ENCODE results near the gene LAGE3.

The LAGE3 gene

GRCh38 chrX:154449618-154450017 lies 29.5 kb downstream of the LAGE3 start:
- H3K9ac ChIP-seq (ENCODE audit: low read depth, low read length, poor library complexity, severe bottlenecking), result no peak overlapping the region
- H3K4me2 ChIP-seq (ENCODE audit: low read depth, low read length, poor library complexity, severe bottlenecking), result no peak overlapping the region
- no peaks in the 10 kb centered on the region for H3F3A ChIP-seq (ENCODE audit: low read depth)
- H3K27me3 ChIP-seq (ENCODE audit: insufficient read depth, low read length, poor library complexity, severe bottlenecking), result no peaks in the 10 kb centered on the region
- H3K4me3 ChIP-seq (ENCODE audit: low read length, poor library complexity, severe bottlenecking), result no peak overlapping the region
- no peak overlapping the region for H2AFZ ChIP-seq (ENCODE audit: low read length)
- H3K9me2 ChIP-seq (replicated peaks; ENCODE audit: low read depth, low read length), result no peaks in the 10 kb centered on the region
- no peaks in the 10 kb centered on the region for H4K20me1 ChIP-seq (ENCODE audit: insufficient read depth, low read length, poor library complexity, severe bottlenecking)
- H3K4me1 ChIP-seq (ENCODE audit: insufficient read depth, low read length, poor library complexity, severe bottlenecking), result no peaks in the 10 kb centered on the region
- H3K79me2 ChIP-seq (ENCODE audit: insufficient read depth, low read length), result peaks cover 6% of the 10 kb centered on the region; the same call in 1 of the 2 replicates
- H3K36me3 ChIP-seq (ENCODE audit: insufficient read depth, low read length), result no peaks in the 10 kb centered on the region
- TF ChIP-seq EZH2phosphoT487 (IDR thresholded peaks at IDR 0.05; ENCODE audit: borderline replicate concordance) (no peak), CTCF (conservative IDR thresholded peaks at IDR 0.05; ENCODE audit: low read length) (no peak)
- no peaks in the 10 kb centered on the region for H3K9me3 ChIP-seq (ENCODE audit: insufficient read depth, low read depth, low read length)

GRCh38 chrX:154448484-154448883 lies 30.6 kb downstream of the LAGE3 start:
- no peak overlapping the region for H2AFZ ChIP-seq (ENCODE audit: low read length)
- no peaks in the 10 kb centered on the region for H3K27me3 ChIP-seq (ENCODE audit: insufficient read depth, low read length, poor library complexity, severe bottlenecking)
- H3F3A ChIP-seq (ENCODE audit: low read depth), result no peaks in the 10 kb centered on the region
- no peaks in the 10 kb centered on the region for H4K20me1 ChIP-seq (ENCODE audit: insufficient read depth, low read length, poor library complexity, severe bottlenecking)
- H3K4me2 ChIP-seq (ENCODE audit: low read depth, low read length, poor library complexity, severe bottlenecking), result no peak overlapping the region
- H3K79me2 ChIP-seq (ENCODE audit: insufficient read depth, low read length), result peaks cover 9% of the 10 kb centered on the region; the same call in 1 of the 2 replicates
- no peaks in the 10 kb centered on the region for H3K9me3 ChIP-seq (ENCODE audit: insufficient read depth, low read depth, low read length)
- H3K9ac ChIP-seq (ENCODE audit: low read depth, low read length, poor library complexity, severe bottlenecking), result no peak overlapping the region
- H3K4me3 ChIP-seq (ENCODE audit: low read length, poor library complexity, severe bottlenecking), result no peak overlapping the region
- H3K36me3 ChIP-seq (ENCODE audit: insufficient read depth, low read length), result no peaks in the 10 kb centered on the region
- H3K4me1 ChIP-seq (ENCODE audit: insufficient read depth, low read length, poor library complexity, severe bottlenecking), result no peaks in the 10 kb centered on the region
- TF ChIP-seq CTCF (conservative IDR thresholded peaks at IDR 0.05; ENCODE audit: low read length), result no peak
- no peaks in the 10 kb centered on the region for H3K9me2 ChIP-seq (replicated peaks; ENCODE audit: low read depth, low read length)

- Histone ChIP-seq H3K9me2 (replicated peaks; ENCODE audit: low read depth, low read length) (no peaks in the 10 kb centered on the region), H3K79me2 (ENCODE audit: insufficient read depth, low read length) (peaks cover 9% of the 10 kb centered on the region; the same call in 1 of the 2 replicates), H3K9me3 (ENCODE audit: insufficient read depth, low read depth, low read length) (no peaks in the 10 kb centered on the region), H3K36me3 (ENCODE audit: insufficient read depth, low read length) (no peaks in the 10 kb centered on the region; the same call in 1 of the 2 replicates), H3K9ac (ENCODE audit: low read depth, low read length, poor library complexity, severe bottlenecking) (no peak overlapping the region), H3K4me2 (ENCODE audit: low read depth, low read length, poor library complexity, severe bottlenecking) (no peak overlapping the region), H3K4me1 (ENCODE audit: insufficient read depth, low read length, poor library complexity, severe bottlenecking) (no peaks in the 10 kb centered on the region), H4K20me1 (ENCODE audit: insufficient read depth, low read length, poor library complexity, severe bottlenecking) (no peaks in the 10 kb centered on the region), H3F3A (ENCODE audit: low read depth) (no peaks in the 10 kb centered on the region), H2AFZ (ENCODE audit: low read length) (no peak overlapping the region), H3K4me3 (ENCODE audit: low read length, poor library complexity, severe bottlenecking) (no peak overlapping the region), H3K27me3 (ENCODE audit: insufficient read depth, low read length, poor library complexity, severe bottlenecking) (no peaks in the 10 kb centered on the region)
- TF ChIP-seq EZH2phosphoT487 (IDR thresholded peaks at IDR 0.05; ENCODE audit: borderline replicate concordance), result no peak
These were observed 32.7 kb downstream of the LAGE3 start for GRCh38 chrX:154446430-154446829.

GRCh38 chrX:154445776-154446175 lies 33.3 kb downstream of the LAGE3 start:
- Histone ChIP-seq H3K9me3 (ENCODE audit: insufficient read depth, low read depth, low read length) (no peaks in the 10 kb centered on the region), H2AFZ (ENCODE audit: low read length) (no peak overlapping the region), H3K36me3 (ENCODE audit: insufficient read depth, low read length) (no peaks in the 10 kb centered on the region; the same call in 1 of the 2 replicates), H3K4me2 (ENCODE audit: low read depth, low read length, poor library complexity, severe bottlenecking) (no peak overlapping the region), H3K4me1 (ENCODE audit: insufficient read depth, low read length, poor library complexity, severe bottlenecking) (no peaks in the 10 kb centered on the region), H3K9ac (ENCODE audit: low read depth, low read length, poor library complexity, severe bottlenecking) (no peak overlapping the region), H3K4me3 (ENCODE audit: low read length, poor library complexity, severe bottlenecking) (no peak overlapping the region), H3K9me2 (replicated peaks; ENCODE audit: low read depth, low read length) (no peaks in the 10 kb centered on the region), H3K27me3 (ENCODE audit: insufficient read depth, low read length, poor library complexity, severe bottlenecking) (no peaks in the 10 kb centered on the region), H3F3A (ENCODE audit: low read depth) (no peaks in the 10 kb centered on the region), H4K20me1 (ENCODE audit: insufficient read depth, low read length, poor library complexity, severe bottlenecking) (no peaks in the 10 kb centered on the region), H3K79me2 (ENCODE audit: insufficient read depth, low read length) (peaks cover 10% of the 10 kb centered on the region; the same call in 1 of the 2 replicates)
- TF ChIP-seq CTCF (conservative IDR thresholded peaks at IDR 0.05; ENCODE audit: low read length) (no peak), EZH2phosphoT487 (IDR thresholded peaks at IDR 0.05; ENCODE audit: borderline replicate concordance) (no peak)

All from Loucy (cell line).